HepG2 (cell line): ENCODE results near the gene OVOL3. TPM values are rescaled to one million over a fixed set of nuclear protein-coding genes. Genes with fewer than 3 reads are reported as not detected.

Source experiments
- ASH2L ChIP-seq: fragments of 300-600, 200-600 bp; sonication (generic); IDR thresholded peaks from 2 replicates; pipeline ENCODE4 v1.7.0; 2017; ENCODE audit warnings: low read depth, mild to moderate bottlenecking, moderate library complexity, mixed read lengths, low read length; ENCODE audit not compliant: insufficient read length
- ATM ChIP-seq: fragments of 450-650 bp; IDR thresholded peaks from 2 replicates; pipeline ENCODE4 v1.7.1; 2017; ENCODE audit warnings: mild to moderate bottlenecking, borderline replicate concordance
- CBX2 ChIP-seq, 2 experiments: fragments of 200-600 bp in 1 of 2; sonication (generic); formaldehyde crosslinking in 1 of 2; IDR thresholded peaks; 2 replicates each; pipeline versions ENCODE4 v1.7.0 to v1.8.1; 2018 to 2022; ENCODE audit warnings: low read depth in 2 of 2, low read length in 1 of 2, mild to moderate bottlenecking in 1 of 2, missing genetic modification reagents in 1 of 2
- CHD2 ChIP-seq: IDR thresholded peaks from 2 replicates; pipeline ENCODE4 v1.6.1; 2011; ENCODE audit warnings: low read depth, low read length, improper control_type of control experiment
- EED ChIP-seq: sonication (generic); formaldehyde crosslinking; IDR thresholded peaks from 2 replicates; pipeline ENCODE4 v1.5.0; 2020; ENCODE audit warnings: mild to moderate bottlenecking, missing genetic modification reagents
- HNF1A ChIP-seq, 2 experiments: sonication (generic) in 1 of 2; formaldehyde crosslinking in 1 of 2; IDR thresholded peaks; 2 replicates each; pipeline versions ENCODE4 v1.4.0 to v1.6.1; 2016 to 2020; ENCODE audit warnings: borderline replicate concordance in 1 of 2, low read depth in 1 of 2, mild to moderate bottlenecking in 1 of 2, missing genetic modification reagents in 1 of 2
- MED13 ChIP-seq: sonication (generic); formaldehyde crosslinking; IDR thresholded peaks from 2 replicates; pipeline ENCODE4 v1.5.0; 2020; ENCODE audit warnings: missing genetic modification reagents
- MXD1 ChIP-seq: sonication (generic); formaldehyde crosslinking; IDR thresholded peaks from 2 replicates; pipeline ENCODE4 v1.4.0; 2020; ENCODE audit warnings: mild to moderate bottlenecking, missing genetic modification reagents
- REXO4 ChIP-seq: sonication (generic); formaldehyde crosslinking; IDR thresholded peaks from 2 replicates; pipeline ENCODE4 v1.8.0; 2022; ENCODE audit warnings: missing genetic modification reagents, mild to moderate bottlenecking, borderline replicate concordance
- RORA ChIP-seq: sonication (generic); formaldehyde crosslinking; IDR thresholded peaks from 2 replicates; pipeline ENCODE4 v1.5.0; 2020; ENCODE audit warnings: mild to moderate bottlenecking, missing genetic modification reagents, moderate library complexity
- TBX2 ChIP-seq: sonication (generic); formaldehyde crosslinking; IDR thresholded peaks from 2 replicates; pipeline ENCODE4 v1.5.0; 2020; ENCODE audit warnings: missing genetic modification reagents, mild to moderate bottlenecking, borderline replicate concordance
- TMF1 ChIP-seq: sonication (generic); formaldehyde crosslinking; IDR thresholded peaks from 2 replicates; pipeline ENCODE4 v1.8.1; 2022; ENCODE audit warnings: low read depth, missing genetic modification reagents
- TSC22D2 ChIP-seq: sonication (generic); formaldehyde crosslinking; IDR thresholded peaks from 2 replicates; pipeline ENCODE4 v1.5.1; 2020; ENCODE audit warnings: missing genetic modification reagents, mild to moderate bottlenecking, borderline replicate concordance
- ZC3H13 ChIP-seq: sonication (generic); formaldehyde crosslinking; IDR thresholded peaks from 2 replicates; pipeline ENCODE4 v1.8.1; 2023; ENCODE audit warnings: mild to moderate bottlenecking, missing genetic modification reagents, moderate library complexity
- ZNF17 ChIP-seq: sonication (generic); formaldehyde crosslinking; IDR thresholded peaks from 2 replicates; pipeline ENCODE4 v1.5.0; 2020; ENCODE audit warnings: mild to moderate bottlenecking, missing genetic modification reagents
- ZNF367 ChIP-seq: sonication (generic); formaldehyde crosslinking; IDR thresholded peaks from 2 replicates; pipeline ENCODE4 v1.4.0; 2020; ENCODE audit warnings: missing genetic modification reagents, borderline replicate concordance
- ZNF543 ChIP-seq: sonication (generic); formaldehyde crosslinking; IDR thresholded peaks from 2 replicates; pipeline ENCODE4 v1.4.0; 2020; ENCODE audit warnings: mild to moderate bottlenecking, missing genetic modification reagents
- ZNF557 ChIP-seq: sonication (generic); formaldehyde crosslinking; IDR thresholded peaks from 2 replicates; pipeline ENCODE4 v1.4.0; 2020; ENCODE audit warnings: missing genetic modification reagents
- ZNF670 ChIP-seq: sonication (generic); formaldehyde crosslinking; IDR thresholded peaks from 2 replicates; pipeline ENCODE4 v1.8.0; 2022; ENCODE audit warnings: mild to moderate bottlenecking, missing genetic modification reagents, borderline replicate concordance
- ZNF710 ChIP-seq: sonication (generic); formaldehyde crosslinking; IDR thresholded peaks from 2 replicates; pipeline ENCODE4 v1.5.0; 2020; ENCODE audit warnings: mild to moderate bottlenecking, missing genetic modification reagents, borderline replicate concordance
- polyA plus RNA-seq, 8 experiments: library from polyadenylated mRNA; depleted of rRNA in 3 of 8; stranded (reverse) in 7 of 8; unstranded in 1 of 8; fragments of >200 nt; fragmentation: Illumina TruSeq in 4 of 8; extraction: Trizol in 4 of 8; gene quantifications; 2 replicates each; pipeline versions ENCODE4 v1.2.1 to v1.2.3, GENCODE V29; 2011 to 2016; ENCODE audit warnings: low read depth in 4 of 8, missing spikeins in 1 of 8, mixed read lengths in 1 of 8; ENCODE audit not compliant: insufficient read depth in 1 of 8
- total RNA-seq, 5 experiments: library from RNA; depleted of rRNA; stranded (reverse); fragments of >200 nt; fragmentation: Illumina TruSeq; extraction: Trizol; gene quantifications; 2 replicates each; pipeline ENCODE4 v1.2.3, GENCODE V29; 2016; ENCODE audit warnings: low read depth in 1 of 5
- TF ChIP-seq, protein P1 (sequence below): sonication (generic); formaldehyde crosslinking; IDR thresholded peaks from 2 replicates; pipeline ENCODE4 v1.4.0; 2020; ENCODE audit warnings: missing genetic modification reagents

Gene OVOL3
- total and polyA plus RNA-seq, 2 of the 13 experiments (the other 11 are each of a cell fraction or from before 2014, with no cell fraction given) = not detected

DNA sequence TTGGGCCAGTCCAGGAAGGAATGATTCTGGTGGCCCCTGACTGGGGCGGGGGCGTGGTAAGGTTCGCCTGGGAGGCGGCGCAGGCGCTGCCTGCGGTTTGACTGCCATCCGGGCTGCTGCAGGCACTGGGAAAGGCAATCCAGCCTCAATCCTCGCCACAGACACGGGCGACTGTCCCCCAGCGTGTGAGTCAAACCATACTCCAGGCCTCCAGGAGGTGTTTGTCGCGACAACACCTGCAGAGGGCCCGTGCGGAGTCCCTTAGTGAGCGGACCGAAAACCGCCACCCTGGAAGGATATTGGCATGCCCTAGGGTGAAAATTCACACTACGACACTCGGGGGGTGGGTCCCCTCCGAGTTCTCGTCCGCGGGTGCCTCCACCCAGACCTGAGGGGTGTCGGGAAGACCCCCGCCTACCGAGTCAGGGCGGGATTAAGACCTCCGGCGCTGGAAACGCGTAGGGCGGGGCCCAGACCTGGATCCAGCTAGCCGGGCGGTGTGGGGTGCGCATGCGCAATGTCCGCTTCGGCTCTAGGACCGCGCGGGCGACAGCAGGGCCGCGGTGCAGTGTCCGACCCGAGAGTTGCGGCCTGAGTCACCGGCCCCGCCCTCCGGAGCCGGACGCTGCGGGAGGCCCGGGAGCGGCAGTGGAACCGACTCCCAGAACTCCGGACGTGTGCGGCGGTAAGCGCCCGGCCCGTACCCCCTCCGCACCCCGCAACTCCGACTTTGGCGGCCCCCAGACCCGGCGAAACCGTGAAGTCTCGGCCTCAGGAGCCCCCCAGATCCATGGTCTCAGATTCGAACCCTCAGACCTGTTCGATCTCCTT is 28.7 kb downstream of the OVOL3 start, which contains the start of gene CAPNS1 (continued):
- TF ChIP-seq ZNF710 = no peak; the same call in 1 of the 2 replicates
- TF ChIP-seq MED13 (CRISPR knock-in tag) = no peak; the same call in 1 of the 2 replicates
- no peak for TF ChIP-seq ZNF367 (CRISPR knock-in tag)
- peak; percentile 73; the same call in 1 of the 2 replicates for TF ChIP-seq ZNF670 (CRISPR knock-in tag)
- TF ChIP-seq ASH2L = peak; percentile 62
- TF ChIP-seq MXD1 (CRISPR knock-in tag) = no peak
- peak; percentile 64; the same call in 1 of the 2 replicates for TF ChIP-seq ZNF543
- TF ChIP-seq ZNF17 = no peak
- TF ChIP-seq TBX2 = peak; percentile 72; the same call in 1 of the 2 replicates
- no peak for TF ChIP-seq ZNF557 (CRISPR knock-in tag)
- TF ChIP-seq REXO4 (CRISPR knock-in tag) = no peak
- TF ChIP-seq HNF1A (IDR thresholded peaks at IDR 0.05; ENCODE audit: low read depth) = peak; percentile 11; the same call in 1 of the 2 replicates
- TF ChIP-seq HNF1A (CRISPR knock-in tag; IDR thresholded peaks at IDR 0.05; ENCODE audit: borderline replicate concordance) = peak; percentile 68; the same call in 1 of the 2 replicates
- no peak for TF ChIP-seq EED
- no peak for TF ChIP-seq RORA
- no peak for TF ChIP-seq CBX2 (IDR thresholded peaks at IDR 0.05; ENCODE audit: low read depth, low read length)
- TF ChIP-seq CBX2 (CRISPR knock-in tag; IDR thresholded peaks at IDR 0.05; ENCODE audit: low read depth) = no peak
- TF ChIP-seq, protein P1, sequence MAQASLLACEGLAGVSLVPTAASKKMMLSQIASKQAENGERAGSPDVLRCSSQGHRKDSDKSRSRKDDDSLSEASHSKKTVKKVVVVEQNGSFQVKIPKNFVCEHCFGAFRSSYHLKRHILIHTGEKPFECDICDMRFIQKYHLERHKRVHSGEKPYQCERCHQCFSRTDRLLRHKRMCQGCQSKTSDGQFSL = no peak
- no peak; the same call in 1 of the 2 replicates for TF ChIP-seq TMF1
- TF ChIP-seq ZC3H13 (CRISPR knock-in tag) = peak; percentile 99
- TF ChIP-seq TSC22D2 (CRISPR knock-in tag) = peak; percentile 48; the same call in 1 of the 2 replicates
- no peak for TF ChIP-seq CHD2
- TF ChIP-seq ATM = no peak
